Small intestine (tissue), 7 donors: ENCODE results near the gene KRT33A. TPM values are rescaled to one million over a fixed set of nuclear protein-coding genes. Genes with fewer than 3 reads are reported as not detected.
"Not testable (repeated sequence)": the region's sequence is repeated elsewhere in the genome, so short reads cannot be mapped to it uniquely, and the experiment has no call there.

ENCODE experiments used
- DNase-seq, 2 donors: peaks; one replicate each; pipeline versions ENCODE4 v3.0.0 to v3.0.0-alpha.2; 2013
- FAIRE-seq: peaks from 2 replicates; lab custom pipeline; 2012; peaks lifted over from hg19 to GRCh38; lab: Jason Lieb, UNC
- H3K27ac ChIP-seq, 3 donors: one replicate each; pipeline ENCODE4 v1.5.1; 2013; ENCODE audit warnings: low read length in 2 of 3, mild to moderate bottlenecking in 2 of 3, control low read depth in 1 of 3, inconsistent platforms in 1 of 3, low read depth in 1 of 3, moderate library complexity in 1 of 3
- H3K27me3 ChIP-seq, 3 donors: one replicate each; pipeline ENCODE4 v1.6.1; 2013; ENCODE audit warnings: low read length in 3 of 3, inconsistent platforms in 1 of 3; ENCODE audit not compliant: control insufficient read depth in 3 of 3, insufficient read depth in 3 of 3
- H3K36me3 ChIP-seq, 3 donors: one replicate each; pipeline ENCODE4 v1.6.1; 2013; ENCODE audit warnings: low read length in 3 of 3, inconsistent platforms in 1 of 3, low read depth in 1 of 3, mild to moderate bottlenecking in 1 of 3, moderate library complexity in 1 of 3; ENCODE audit not compliant: control insufficient read depth in 3 of 3, insufficient read depth in 2 of 3
- H3K4me1 ChIP-seq, 3 donors: one replicate each; pipeline ENCODE4 v1.6.1; 2013; ENCODE audit warnings: low read length in 2 of 3, inconsistent platforms in 1 of 3, low read depth in 1 of 3, mild to moderate bottlenecking in 1 of 3, moderate library complexity in 1 of 3; ENCODE audit not compliant: control insufficient read depth in 3 of 3, insufficient read depth in 2 of 3
- H3K4me3 ChIP-seq, 3 donors: one replicate each; pipeline ENCODE4 v1.5.1; 2013; ENCODE audit warnings: low read length in 3 of 3, control low read depth in 1 of 3, inconsistent platforms in 1 of 3, low read depth in 1 of 3, mild to moderate bottlenecking in 1 of 3, moderate library complexity in 1 of 3
- H3K9me3 ChIP-seq, 2 donors: one replicate each; pipeline ENCODE4 v1.6.1; 2013; ENCODE audit warnings: low read depth in 1 of 2, low read length in 1 of 2; ENCODE audit not compliant: control insufficient read depth in 2 of 2, insufficient read depth in 1 of 2
- WGBS, 3 donors: extraction: QIAGEN DNeasy Blood & Tissue Kit; methylation state at CpG; one replicate each; pipeline ENCODE4 v1.1.7; 2013; 5-methylcytosine and 5-hydroxymethylcytosine counted together
- polyA plus RNA-seq, 4 donors: library from polyadenylated mRNA; stranded (reverse) in 3 of 4; unstranded in 1 of 4; fragments of 200-250 nt in 3 of 4; fragments of 120-200 nt in 1 of 4; gene quantifications; one replicate each; pipeline versions ENCODE4 v1.2.1 to v1.2.3, GENCODE V29; 2013
- donor health status: healthy with polysubstance abuse.
- donor health status: control.
- donor health status: control.
- donor health status: Bipolar disorder and iron deficiency.
- donor health status: healthy.

The KRT33A gene
- polyA plus RNA-seq, 4 donors = not detected

GRCh38 chr17:41352597-41353366 is 2.2 kb upstream of the KRT33A start:
- Histone ChIP-seq H3K27ac (no peak overlapping the region), H3K27me3 (peaks cover 0 to 3% (median 2%) of the 10 kb centered on the region in 3 donors), H3K9me3 (no peaks in the 10 kb centered on the region), H3K4me1 (no peaks in the 10 kb centered on the region), H3K36me3 (no peaks in the 10 kb centered on the region), H3K4me3 (no peak overlapping the region)
- WGBS, 3 donors = 71 to 80% (median 75%) methylated on average over 7 of the region's 7 CpGs
- DNase-seq (no peak), FAIRE-seq (no peak)

GRCh38 chr17:41351177-41351576 is 549 bp upstream of the KRT33A start:
- 82 to 89% (median 83%) methylated on average over 2 of the region's 2 CpGs for WGBS, 3 donors
- H3K27me3 ChIP-seq = peaks cover 0 to 3% (median 0%) of the 10 kb centered on the region in 3 donors
- H3K9me3 ChIP-seq = no peaks in the 10 kb centered on the region
- H3K4me3 ChIP-seq = no peak overlapping the region
- no peaks in the 10 kb centered on the region for H3K36me3 ChIP-seq
- FAIRE-seq (no peak), DNase-seq (no peak)
- H3K4me1 ChIP-seq = no peaks in the 10 kb centered on the region
- no peak overlapping the region for H3K27ac ChIP-seq

GRCh38 chr17:41347869-41348760 is 2.5 kb downstream of the KRT33A start:
- no peak overlapping the region for H3K27ac ChIP-seq
- H3K27me3 ChIP-seq = no peaks in the 10 kb centered on the region
- DNase-seq = no peak
- no peaks in the 10 kb centered on the region for H3K4me1 ChIP-seq
- H3K36me3 ChIP-seq = no peaks in the 10 kb centered on the region
- H3K9me3 ChIP-seq = no peaks in the 10 kb centered on the region
- H3K4me3 ChIP-seq = no peak overlapping the region
- no peak for FAIRE-seq
- 83 to 92% (median 84%) methylated on average over 7 of the region's 7 CpGs for WGBS, 3 donors

GRCh38 chr17:41346421-41346820 is 4.2 kb downstream of the KRT33A start:
- DNase-seq, H3K9me3 ChIP-seq, H3K27ac ChIP-seq, H3K4me3 ChIP-seq, FAIRE-seq, H3K27me3 ChIP-seq, H3K36me3 ChIP-seq, H3K4me1 ChIP-seq: not testable (repeated sequence)
- 88 to 93% (median 91%) methylated on average over 15 to 16 of the region's 16 CpGs for WGBS, 3 donors

GRCh38 chr17:41345992-41346391 is 4.6 kb downstream of the KRT33A start:
- no peaks in the 10 kb centered on the region for H3K4me1 ChIP-seq
- H3K4me3 ChIP-seq = no peak overlapping the region
- no peak for DNase-seq
- FAIRE-seq = no peak
- H3K9me3 ChIP-seq = peaks cover 0 to 7% of the 10 kb centered on the region in 2 donors
- H3K27ac ChIP-seq = no peak overlapping the region
- no peaks in the 10 kb centered on the region for H3K36me3 ChIP-seq
- 91 to 100% (median 94%) methylated on average over 3 of the region's 3 CpGs for WGBS, 3 donors
- H3K27me3 ChIP-seq = no peaks in the 10 kb centered on the region

- H3K4me1 ChIP-seq = no peaks in the 10 kb centered on the region
- peaks cover 0 to 7% of the 10 kb centered on the region in 2 donors for H3K9me3 ChIP-seq
- no peak for DNase-seq
- no peak overlapping the region for H3K27ac ChIP-seq
- H3K4me3 ChIP-seq = no peak overlapping the region
- no peaks in the 10 kb centered on the region for H3K27me3 ChIP-seq
- 77 to 91% (median 88%) methylated on average over 3 of the region's 3 CpGs for WGBS, 3 donors
- no peaks in the 10 kb centered on the region for H3K36me3 ChIP-seq
- FAIRE-seq = no peak
Measured at GRCh38 chr17:41343029-41343428, 7.6 kb downstream of the KRT33A start.

GRCh38 chr17:41340934-41341861 is 9.4 kb downstream of the KRT33A start:
- 62 to 77% (median 63%) methylated on average over 7 of the region's 7 CpGs for WGBS, 3 donors
- H3K27ac ChIP-seq = no peak overlapping the region
- no peak for DNase-seq

GRCh38 chr17:41340494-41340893 is 10.1 kb downstream of the KRT33A start:
- Histone ChIP-seq H3K4me1 (no peaks in the 10 kb centered on the region), H3K27ac (no peak overlapping the region)

More at GRCh38 chr17:41340934-41341861, 9.4 kb downstream of the KRT33A start:
- Histone ChIP-seq H3K4me1 (no peaks in the 10 kb centered on the region), H3K4me3 (no peak overlapping the region), H3K9me3 (peaks cover 0 to 7% of the 10 kb centered on the region in 2 donors), H3K27me3 (no peaks in the 10 kb centered on the region), H3K36me3 (no peaks in the 10 kb centered on the region)
- FAIRE-seq = no peak

More at GRCh38 chr17:41340494-41340893, 10.1 kb downstream of the KRT33A start:
- Histone ChIP-seq H3K27me3 (no peaks in the 10 kb centered on the region), H3K4me3 (no peak overlapping the region), H3K9me3 (peaks cover 0 to 7% of the 10 kb centered on the region in 2 donors), H3K36me3 (no peaks in the 10 kb centered on the region)
- 28 to 48% (median 47%) methylated on average over 3 of the region's 3 CpGs for WGBS, 3 donors
- FAIRE-seq (no peak), DNase-seq (no peak)
